ENCODE results near the gene VSTM1. TPM values are rescaled to one million over a fixed set of nuclear protein-coding genes. Genes with fewer than 3 reads are reported as not detected.

VSTM1 gene
- total RNA-seq, 4 donors from 2014 or later = not detected

- H3K4me3 ChIP-seq = no peak overlapping the region
- H3K27me3 ChIP-seq = peaks cover 0 to 4% of the 10 kb centered on the region in 2 donors
- intact Hi-C loops (cut with DNase I; ENCODE audit: low total_unique reads) = no loop called here
- no peak for TF ChIP-seq CTCF (IDR thresholded peaks at IDR 0.05)
- TF ChIP-seq POLR2A (IDR thresholded peaks at IDR 0.05) = no peak
- no peaks in the 10 kb centered on the region for H3K36me3 ChIP-seq
- no peak overlapping the region for H3K27ac ChIP-seq
- H3K4me1 ChIP-seq = no peaks in the 10 kb centered on the region
- no peaks in the 10 kb centered on the region for H3K9me3 ChIP-seq
- DNase-seq = no peak
These were observed 65.5 kb downstream of the VSTM1 start for GRCh38 chr19:53998223-53998622.

GRCh38 chr19:53994811-53995210, 68.9 kb downstream of the VSTM1 start:
- H3K4me1 ChIP-seq = no peaks in the 10 kb centered on the region
- TF ChIP-seq CTCF (IDR thresholded peaks at IDR 0.05) = no peak
- no peak for TF ChIP-seq POLR2A (IDR thresholded peaks at IDR 0.05)
- no peak overlapping the region for H3K4me3 ChIP-seq
- H3K36me3 ChIP-seq = no peaks in the 10 kb centered on the region
- no peak overlapping the region for H3K27ac ChIP-seq
- intact Hi-C loops (cut with DNase I; ENCODE audit: low total_unique reads) = no loop called here
- peaks cover 9 to 11% of the 10 kb centered on the region in 2 donors for H3K27me3 ChIP-seq
- no peaks in the 10 kb centered on the region for H3K9me3 ChIP-seq
- no peak for DNase-seq

GRCh38 chr19:53993448-53993847, 70.2 kb downstream of the VSTM1 start:
- peaks cover 9 to 11% of the 10 kb centered on the region in 2 donors for H3K27me3 ChIP-seq

GRCh38 chr19:53992815-53993214, 70.9 kb downstream of the VSTM1 start:
- DNase-seq = no peak
- H3K27me3 ChIP-seq = peaks cover 9 to 11% of the 10 kb centered on the region in 2 donors
- no peaks in the 10 kb centered on the region for H3K9me3 ChIP-seq
- intact Hi-C loops (cut with DNase I; ENCODE audit: low total_unique reads) = no loop called here
- no peak overlapping the region for H3K4me3 ChIP-seq
- H3K27ac ChIP-seq = no peak overlapping the region
- TF ChIP-seq POLR2A (IDR thresholded peaks at IDR 0.05) (no peak), CTCF (IDR thresholded peaks at IDR 0.05) (no peak)
- H3K4me1 ChIP-seq = no peaks in the 10 kb centered on the region
- H3K36me3 ChIP-seq = no peaks in the 10 kb centered on the region

More at GRCh38 chr19:53993448-53993847, 70.2 kb downstream of the VSTM1 start:
- intact Hi-C loops (cut with DNase I; ENCODE audit: low total_unique reads) = no loop called here
- no peak for DNase-seq
- TF ChIP-seq CTCF (IDR thresholded peaks at IDR 0.05) (no peak), POLR2A (IDR thresholded peaks at IDR 0.05) (no peak)
- Histone ChIP-seq H3K4me1 (no peaks in the 10 kb centered on the region), H3K36me3 (no peaks in the 10 kb centered on the region), H3K4me3 (no peak overlapping the region), H3K9me3 (no peaks in the 10 kb centered on the region), H3K27ac (no peak overlapping the region)

- Histone ChIP-seq H3K4me1 (no peaks in the 10 kb centered on the region), H3K36me3 (no peaks in the 10 kb centered on the region), H3K27ac (no peak overlapping the region), H3K27me3 (peaks cover 9 to 11% of the 10 kb centered on the region in 2 donors), H3K4me3 (no peak overlapping the region), H3K9me3 (no peaks in the 10 kb centered on the region)
- no peak for DNase-seq
- intact Hi-C loops (cut with DNase I; ENCODE audit: low total_unique reads) = no loop called here
- TF ChIP-seq POLR2A (IDR thresholded peaks at IDR 0.05) = no peak
- TF ChIP-seq CTCF (IDR thresholded peaks at IDR 0.05) = no peak
These were observed 71.5 kb downstream of the VSTM1 start for GRCh38 chr19:53992211-53992610.

Measured in uterus (tissue), 4 donors.